HG02981 (cell line): ENCODE results near the gene CYP2D6.

Source experiments
- ATAC-seq: cut with Tn5 transposase; IDR thresholded peaks from one replicate; pipeline ENCODE4 v1.9.1; 2021; ENCODE audit warnings: mild to moderate bottlenecking, moderate library complexity; ENCODE audit not compliant: unreplicated experiment

The CYP2D6 gene

DNA sequence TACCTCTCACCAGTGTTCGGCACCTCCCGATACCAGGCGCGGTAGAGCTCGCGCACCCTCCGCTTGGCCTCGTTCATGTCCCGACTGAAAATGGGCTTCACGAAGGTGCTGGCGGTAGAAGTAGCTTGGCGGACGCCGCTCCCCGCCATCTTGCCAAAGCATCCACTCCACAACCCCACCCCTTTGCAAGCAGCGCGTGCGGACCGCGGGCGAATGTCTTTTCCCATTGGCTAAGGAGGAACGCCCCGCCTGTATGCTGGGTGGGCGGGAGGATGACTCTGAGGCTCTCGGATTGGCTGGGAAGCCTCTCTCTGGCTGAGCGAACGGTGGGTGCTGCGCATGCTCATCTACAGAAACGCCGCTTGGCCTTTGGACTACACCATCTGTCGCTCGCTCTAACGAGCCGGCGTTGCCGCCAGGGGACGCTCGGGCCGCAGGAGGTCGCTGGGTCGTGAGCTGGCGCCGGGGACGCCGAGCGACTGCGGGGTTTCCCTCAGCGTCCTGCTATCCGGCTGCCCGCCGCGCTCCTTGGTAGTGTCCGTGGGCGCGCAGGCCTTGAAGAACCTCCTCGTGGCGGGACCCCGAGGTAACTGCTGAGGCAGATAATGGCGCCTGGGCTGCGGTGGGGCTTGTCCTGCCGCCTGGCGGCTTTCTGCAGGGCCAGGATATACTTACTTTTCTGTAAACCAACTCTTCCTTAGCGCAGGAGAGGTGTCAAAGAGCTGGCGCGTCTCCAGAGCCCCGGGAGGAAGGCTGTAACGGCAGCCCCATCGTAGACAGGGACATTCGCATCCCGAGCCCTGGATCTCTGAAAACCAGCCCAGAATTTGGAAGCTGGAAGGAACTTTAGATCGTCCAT lies 39.8 kb downstream of the CYP2D6 start, which contains the start of gene NDUFA6:
NDUFA6 (minus strand) TSS at position 177 of the 859 bp plus-strand sequence; CDS start at position 149, 28 bp downstream.
- peak; percentile 86 for ATAC-seq

DNA sequence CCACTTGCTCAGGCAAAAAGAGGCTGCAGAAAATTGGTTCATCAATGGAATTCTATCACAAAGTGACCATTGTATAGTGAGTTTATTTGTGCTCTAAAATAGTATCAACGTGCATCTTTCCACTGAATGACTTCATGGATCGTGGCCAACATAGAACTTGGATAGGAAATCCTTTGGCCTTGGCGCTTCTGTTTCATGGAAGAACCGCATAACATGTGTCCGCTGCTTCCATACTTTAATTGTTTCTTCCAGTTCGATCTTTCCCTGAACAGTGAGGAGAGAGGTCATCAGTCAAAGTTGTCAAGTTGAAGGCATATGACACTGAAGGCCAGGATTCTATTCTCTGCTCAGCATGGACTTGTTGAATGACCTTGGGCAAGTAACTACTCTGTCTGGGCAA lies 44.6 kb downstream of the CYP2D6 start:
- no peak for ATAC-seq

- no peak for ATAC-seq
Measured at GRCh38 chr22:42084874-42085273, 45.7 kb downstream of the CYP2D6 start.

DNA sequence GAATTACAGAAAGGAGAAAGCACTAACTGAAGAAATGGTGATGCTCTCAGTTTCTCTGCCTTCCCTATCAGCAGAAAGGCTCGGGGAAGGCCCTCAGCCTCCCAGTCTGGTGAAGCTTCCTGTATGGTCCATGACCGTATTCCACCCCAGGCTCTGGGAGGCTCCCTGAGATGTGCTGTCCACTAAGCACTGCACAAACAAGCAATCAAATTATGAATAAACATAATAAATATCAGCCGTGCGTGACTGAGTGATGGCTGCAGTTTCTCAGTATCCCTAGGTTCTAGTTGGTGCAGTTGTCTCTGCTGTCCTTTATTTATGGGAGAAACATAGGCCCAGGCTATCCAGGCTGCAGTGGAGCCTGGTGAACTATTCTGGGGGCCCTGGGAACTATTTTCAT lies 47.5 kb downstream of the CYP2D6 start:
- ATAC-seq: no peak

DNA sequence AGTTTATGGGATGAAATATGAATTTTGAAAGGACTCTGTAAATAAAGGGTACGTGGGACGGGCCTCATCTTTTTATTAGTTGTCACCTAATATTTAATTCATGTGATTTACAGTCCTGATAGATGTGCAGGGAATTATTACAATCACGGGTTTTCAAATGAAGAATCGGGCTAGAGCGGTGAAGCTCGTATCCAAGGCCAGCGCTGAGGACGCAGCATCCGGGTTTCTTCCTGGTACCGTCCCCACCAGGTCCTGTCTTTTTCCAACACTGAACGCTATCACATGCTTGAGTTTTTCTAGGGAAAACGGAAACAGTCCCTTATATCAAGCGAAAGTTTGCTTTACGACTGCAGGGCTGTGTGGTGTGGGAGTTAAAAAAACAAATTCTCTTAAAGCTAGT lies 50.3 kb downstream of the CYP2D6 start:
- ATAC-seq: no peak

DNA sequence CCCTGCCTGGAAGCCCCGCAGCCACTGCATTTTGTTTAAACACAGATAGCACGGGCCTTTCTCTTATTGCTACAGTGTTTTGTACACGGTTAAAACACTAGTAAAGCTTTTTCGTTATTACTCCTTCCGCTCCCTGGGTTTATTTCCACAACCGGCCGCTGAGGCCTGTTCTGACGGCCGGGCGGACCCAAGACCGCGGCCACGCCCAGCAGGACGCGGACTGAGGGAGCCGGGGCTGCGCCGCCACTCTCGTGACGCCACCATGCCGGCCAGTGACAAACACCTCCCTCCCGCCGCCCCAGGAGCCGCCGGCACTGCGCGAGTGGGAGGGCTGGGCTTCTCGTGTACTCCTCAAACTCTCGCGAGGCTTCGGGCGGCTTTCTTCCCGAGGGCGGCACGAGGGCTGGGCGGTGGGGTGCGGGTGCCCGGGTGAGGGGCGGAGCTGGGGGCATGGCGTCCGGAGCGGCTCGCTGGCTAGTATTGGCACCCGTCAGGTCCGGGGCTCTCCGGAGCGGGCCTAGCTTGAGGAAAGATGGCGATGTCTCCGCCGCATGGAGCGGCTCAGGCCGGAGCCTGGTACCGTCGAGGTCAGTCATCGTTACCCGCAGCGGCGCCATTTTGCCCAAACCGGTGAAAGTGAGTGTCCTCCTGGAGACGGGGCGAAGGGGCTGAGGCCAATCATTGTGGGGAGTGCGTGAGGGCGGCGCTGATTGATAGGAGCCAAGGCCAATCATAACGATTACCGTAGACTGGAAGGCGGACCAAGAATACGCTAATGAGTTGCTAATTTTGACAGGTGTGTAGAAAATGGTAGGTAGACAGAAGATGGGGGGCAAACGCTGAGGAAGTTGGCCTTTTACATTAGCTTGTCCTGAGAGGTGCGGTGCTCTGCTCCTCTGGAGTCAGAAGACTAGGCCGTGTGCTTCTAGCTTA lies 51.0 kb downstream of the CYP2D6 start, which contains the start of gene SMDT1:
SMDT1 (plus strand) TSS at position 382 of the 933 bp plus-strand sequence; CDS start at position 451, 69 bp downstream.
- peak; percentile 79 for ATAC-seq

- ATAC-seq: no peak
Measured at GRCh38 chr22:42078469-42079318, 51.9 kb downstream of the CYP2D6 start.

DNA sequence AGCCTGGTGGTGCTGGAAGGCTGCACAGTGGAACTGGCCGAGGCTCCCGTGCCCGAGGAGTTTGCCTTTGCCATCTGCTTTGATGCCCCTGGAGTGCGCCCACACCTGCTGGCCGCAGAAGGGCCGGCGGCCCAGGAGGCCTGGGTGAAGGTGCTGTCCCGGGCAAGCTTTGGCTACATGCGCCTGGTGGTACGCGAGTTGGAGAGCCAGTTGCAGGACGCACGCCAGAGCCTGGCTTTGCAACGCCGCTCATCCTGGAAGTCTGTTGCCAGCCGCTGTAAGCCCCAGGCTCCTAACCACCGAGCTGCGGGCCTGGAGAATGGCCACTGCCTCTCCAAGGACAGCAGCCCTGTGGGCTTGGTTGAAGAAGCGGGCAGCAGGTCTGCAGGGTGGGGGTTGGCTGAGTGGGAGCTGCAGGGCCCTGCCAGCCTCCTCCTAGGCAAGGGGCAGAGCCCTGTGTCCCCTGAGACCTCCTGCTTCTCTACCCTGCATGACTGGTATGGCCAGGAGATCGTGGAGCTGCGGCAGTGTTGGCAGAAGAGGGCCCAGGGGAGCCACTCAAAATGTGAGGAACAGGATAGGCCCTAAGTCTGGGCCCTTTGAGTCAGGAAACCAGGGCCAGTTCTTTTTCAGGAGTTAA lies 53.0 kb downstream of the CYP2D6 start:
- no peak for ATAC-seq

GRCh38 chr22:42076764-42077485 lies 53.7 kb downstream of the CYP2D6 start:
- ATAC-seq: no peak
